ENCODE measurements around the gene CFAP210.

DNA sequence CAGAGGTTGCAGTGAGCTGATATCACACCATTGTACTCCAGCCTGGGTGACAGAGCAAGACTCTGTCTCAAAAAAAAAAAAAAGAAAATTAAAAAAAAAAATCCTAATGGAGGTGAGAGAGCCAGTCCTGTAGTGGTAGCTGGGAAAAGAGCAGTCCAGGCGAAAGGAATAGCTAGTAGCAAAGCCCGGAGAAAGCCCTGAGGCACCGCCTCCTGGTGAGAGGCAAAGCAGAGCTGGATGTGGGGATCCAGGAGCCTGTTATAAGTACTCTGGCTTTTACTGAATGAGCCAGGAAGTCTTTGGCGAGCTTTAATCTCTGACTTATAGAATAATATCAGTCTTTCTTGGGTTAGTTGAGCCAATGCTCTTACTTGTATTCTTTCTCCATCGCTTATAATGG, 32.9 kb upstream of the CFAP210 start:
- TF ChIP-seq, protein P1, sequence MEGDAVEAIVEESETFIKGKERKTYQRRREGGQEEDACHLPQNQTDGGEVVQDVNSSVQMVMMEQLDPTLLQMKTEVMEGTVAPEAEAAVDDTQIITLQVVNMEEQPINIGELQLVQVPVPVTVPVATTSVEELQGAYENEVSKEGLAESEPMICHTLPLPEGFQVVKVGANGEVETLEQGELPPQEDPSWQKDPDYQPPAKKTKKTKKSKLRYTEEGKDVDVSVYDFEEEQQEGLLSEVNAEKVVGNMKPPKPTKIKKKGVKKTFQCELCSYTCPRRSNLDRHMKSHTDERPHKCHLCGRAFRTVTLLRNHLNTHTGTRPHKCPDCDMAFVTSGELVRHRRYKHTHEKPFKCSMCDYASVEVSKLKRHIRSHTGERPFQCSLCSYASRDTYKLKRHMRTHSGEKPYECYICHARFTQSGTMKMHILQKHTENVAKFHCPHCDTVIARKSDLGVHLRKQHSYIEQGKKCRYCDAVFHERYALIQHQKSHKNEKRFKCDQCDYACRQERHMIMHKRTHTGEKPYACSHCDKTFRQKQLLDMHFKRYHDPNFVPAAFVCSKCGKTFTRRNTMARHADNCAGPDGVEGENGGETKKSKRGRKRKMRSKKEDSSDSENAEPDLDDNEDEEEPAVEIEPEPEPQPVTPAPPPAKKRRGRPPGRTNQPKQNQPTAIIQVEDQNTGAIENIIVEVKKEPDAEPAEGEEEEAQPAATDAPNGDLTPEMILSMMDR (IDR thresholded peaks at IDR 0.05), result no peak
- no peak for TF ChIP-seq POLR2A (IDR thresholded peaks at IDR 0.05)
